H1 (cell line): ENCODE results near the gene ITGB8. TPM values are rescaled to one million over a fixed set of nuclear protein-coding genes. Genes with fewer than 3 reads are reported as not detected.

Experiments used
- CTCF ChIA-PET: fragments of 300-600 bp; sonication (Branson Sonifier 250); formaldehyde crosslinking; loops from one replicate; lab custom pipeline; 2021; ENCODE audit not compliant: partially characterized antibody; lab: Charles Lee
- POLR2A ChIA-PET: fragments of 300-600 bp; sonication (Branson Sonifier 250); formaldehyde crosslinking; loops from one replicate; lab custom pipeline; 2021; ENCODE audit warnings: inconsistent platforms; ENCODE audit not compliant: partially characterized antibody; lab: Charles Lee
- DNase-seq, 2 experiments: peaks; one replicate each; pipeline versions ENCODE4 v3.0.0 to v3.0.0-alpha.2; 2010 to 2022; ENCODE audit warnings: low spot score in 2 of 2, low read depth in 1 of 2, mixed read lengths in 1 of 2
- FAIRE-seq: peaks from 2 replicates; lab custom pipeline; 2011; peaks lifted over from hg19 to GRCh38; lab: Jason Lieb, UNC
- H2AFZ ChIP-seq: 2 replicates; pipeline ENCODE4 v1.8.1; 2012; ENCODE audit warnings: low read length, inconsistent platforms
- H2AK5ac ChIP-seq: 2 replicates; pipeline ENCODE4 v1.6.1; 2013; ENCODE audit warnings: low read depth, low read length
- H2BK120ac ChIP-seq: replicated peaks from 2 replicates; pipeline ENCODE3; 2013; ENCODE audit warnings: low read depth, low read length, inconsistent platforms
- H2BK12ac ChIP-seq: 2 replicates; pipeline ENCODE4 v1.6.1; 2013; ENCODE audit warnings: low read depth, low read length
- H2BK15ac ChIP-seq: 2 replicates; pipeline ENCODE4 v1.6.1; 2013; ENCODE audit warnings: low read length
- H2BK20ac ChIP-seq: 2 replicates; pipeline ENCODE4 v1.6.1; 2013; ENCODE audit warnings: low read length
- H2BK5ac ChIP-seq: 2 replicates; pipeline ENCODE4 v1.6.1; 2013; ENCODE audit warnings: low read depth, low read length
- H3K14ac ChIP-seq: 2 replicates; pipeline ENCODE4 v1.6.1; 2013; ENCODE audit warnings: inconsistent platforms; ENCODE audit not compliant: insufficient read length
- H3K18ac ChIP-seq: 2 replicates; pipeline ENCODE4 v1.6.1; 2013; ENCODE audit warnings: low read length; ENCODE audit errors: extremely low read depth
- H3K23ac ChIP-seq: 2 replicates; pipeline ENCODE4 v1.6.1; 2013; ENCODE audit warnings: inconsistent platforms; ENCODE audit not compliant: insufficient read length
- H3K23me2 ChIP-seq: 2 replicates; pipeline ENCODE4 v1.6.1; 2013; ENCODE audit warnings: low read depth, low read length
- H3K27ac ChIP-seq: 2 replicates; pipeline ENCODE4 v1.6.1; 2011; ENCODE audit warnings: low read depth, low read length, inconsistent platforms
- H3K27me3 ChIP-seq, 4 experiments: replicated peaks in 1 of 4; 1 replicate in 1 of 4; 2 replicates in 3 of 4; pipeline versions ENCODE4 v1.6.1 to v1.8.1; 2011 to 2013; ENCODE audit warnings: low read length in 3 of 4, mild to moderate bottlenecking in 3 of 4, inconsistent platforms in 2 of 4, mixed read lengths in 2 of 4, moderate library complexity in 1 of 4; ENCODE audit not compliant: control insufficient read depth in 3 of 4, insufficient read depth in 3 of 4; ENCODE audit errors: extremely low read depth in 1 of 4
- H3K36me3 ChIP-seq, 4 experiments: 2 replicates each; pipeline versions ENCODE4 v1.6.1 to v1.8.1; 2011 to 2013; ENCODE audit warnings: mild to moderate bottlenecking in 4 of 4, low read length in 3 of 4, moderate library complexity in 2 of 4, control low read depth in 1 of 4, inconsistent platforms in 1 of 4; ENCODE audit not compliant: insufficient read depth in 4 of 4, control insufficient read depth in 2 of 4
- H3K4ac ChIP-seq: replicated peaks from 2 replicates; pipeline ENCODE3; 2013; ENCODE audit warnings: low read length, low read depth, mixed read lengths, inconsistent platforms; ENCODE audit not compliant: insufficient read length
- H3K4me1 ChIP-seq, 4 experiments: replicated peaks in 1 of 4; 1 replicate in 1 of 4; 2 replicates in 3 of 4; pipeline versions ENCODE4 v1.6.1 to v1.8.1; 2011 to 2013; ENCODE audit warnings: low read length in 3 of 4, inconsistent platforms in 2 of 4, mixed read lengths in 1 of 4; ENCODE audit not compliant: insufficient read depth in 4 of 4, control insufficient read depth in 3 of 4
- H3K4me2 ChIP-seq, 2 experiments: 2 replicates each; pipeline versions ENCODE4 v1.6.1 to v1.8.1; 2011 to 2013; ENCODE audit warnings: low read depth in 2 of 2, low read length in 2 of 2, control low read depth in 1 of 2, inconsistent platforms in 1 of 2, mild to moderate bottlenecking in 1 of 2; ENCODE audit not compliant: insufficient read depth in 1 of 2
- H3K4me3 ChIP-seq, 4 experiments: fragments of 200-600, 300-600 bp in 1 of 4; sonication (generic), shearing (Covaris generic), sonication (Bioruptor Twin) in 1 of 4; 2 replicates each; pipeline versions ENCODE4 v1.5.1 to v1.8.1; 2011 to 2016; ENCODE audit warnings: low read length in 4 of 4, low read depth in 3 of 4, control low read depth in 2 of 4, inconsistent platforms in 2 of 4, mild to moderate bottlenecking in 2 of 4, mixed read lengths in 1 of 4, moderate library complexity in 1 of 4; ENCODE audit not compliant: insufficient read depth in 2 of 4; ENCODE audit errors: extremely low read depth in 1 of 4
- H3K56ac ChIP-seq: replicated peaks from 2 replicates; pipeline ENCODE3; 2013; ENCODE audit warnings: low read depth, mild to moderate bottlenecking, mixed read lengths, low read length, inconsistent platforms; ENCODE audit not compliant: insufficient read length
- H3K79me1 ChIP-seq: 2 replicates; pipeline ENCODE4 v1.6.1; 2013; ENCODE audit warnings: low read depth, low read length, control low read depth
- H3K79me2 ChIP-seq, 2 experiments: 2 replicates each; pipeline versions ENCODE4 v1.6.1 to v1.8.1; 2012 to 2013; ENCODE audit warnings: low read length in 2 of 2, mild to moderate bottlenecking in 2 of 2, inconsistent platforms in 1 of 2; ENCODE audit not compliant: insufficient read depth in 2 of 2, control insufficient read depth in 1 of 2
- H3K9ac ChIP-seq, 4 experiments: replicated peaks in 1 of 4; 1 replicate in 1 of 4; 2 replicates in 3 of 4; pipeline versions ENCODE4 v1.6.1 to v1.8.1; 2011 to 2013; ENCODE audit warnings: low read depth in 3 of 4, low read length in 3 of 4, control low read depth in 2 of 4, mild to moderate bottlenecking in 2 of 4, moderate library complexity in 2 of 4, inconsistent platforms in 1 of 4; ENCODE audit errors: extremely low read depth in 1 of 4
- H3K9me3 ChIP-seq, 2 experiments: 2 replicates each; pipeline versions ENCODE4 v1.6.1 to v1.8.1; 2012 to 2013; ENCODE audit warnings: mild to moderate bottlenecking in 2 of 2, moderate library complexity in 2 of 2, control low read depth in 1 of 2, inconsistent platforms in 1 of 2, low read depth in 1 of 2, low read length in 1 of 2, mixed read lengths in 1 of 2; ENCODE audit not compliant: insufficient read depth in 2 of 2
- H4K20me1 ChIP-seq, 2 experiments: replicated peaks in 1 of 2; 2 replicates each; pipeline versions ENCODE3 to v1.8.1; 2011 to 2013; ENCODE audit warnings: inconsistent platforms in 2 of 2, low read length in 2 of 2, mild to moderate bottlenecking in 1 of 2; ENCODE audit not compliant: insufficient read depth in 2 of 2, control insufficient read depth in 1 of 2
- H4K5ac ChIP-seq: 2 replicates; pipeline ENCODE4 v1.6.1; 2013; ENCODE audit warnings: low read length, low read depth, mixed read lengths, inconsistent platforms; ENCODE audit not compliant: insufficient read length
- H4K8ac ChIP-seq: 2 replicates; pipeline ENCODE4 v1.8.0; 2013; ENCODE audit warnings: mild to moderate bottlenecking, moderate library complexity, low read length, inconsistent platforms; ENCODE audit not compliant: insufficient read depth; ENCODE audit errors: extremely low read depth
- H4K91ac ChIP-seq: replicated peaks from 2 replicates; pipeline ENCODE3; 2013; ENCODE audit warnings: low read length, mixed read lengths, inconsistent platforms; ENCODE audit not compliant: insufficient read length
- E2F6 ChIP-seq: IDR thresholded peaks from 2 replicates; pipeline ENCODE4 v1.6.1; 2012; ENCODE audit warnings: inconsistent platforms
- JUN ChIP-seq: IDR thresholded peaks from 2 replicates; pipeline ENCODE4 v1.6.1; 2011; ENCODE audit warnings: low read depth, mild to moderate bottlenecking, improper control_type of control experiment, low read length
- RNF2 ChIP-seq: fragments of 200-900, 300-1000 bp; sonication (generic); IDR thresholded peaks from 2 replicates; pipeline ENCODE4 v1.7.1; 2016; ENCODE audit warnings: borderline replicate concordance, low read depth, mild to moderate bottlenecking, antibody characterized with exemption, low read length; ENCODE audit not compliant: poor library complexity, severe bottlenecking; ENCODE audit errors: missing control alignments
- WGBS, 2 experiments: shearing (Covaris generic) in 1 of 2; methylation state at CpG; one replicate each; pipeline versions ENCODE4 v1.1.6 to v1.1.7; 2013 to 2015; ENCODE audit warnings: low lambda C conversion rate in 2 of 2, mixed read lengths in 2 of 2, inconsistent platforms in 1 of 2, low coverage in 1 of 2, missing lambda C conversion rate in 1 of 2; ENCODE audit not compliant: insufficient replicate concordance in 2 of 2, insufficient coverage in 1 of 2, insufficient read length in 1 of 2; ENCODE audit errors: extremely low coverage in 1 of 2, missing lambda C conversion rate in 1 of 2; 5-methylcytosine and 5-hydroxymethylcytosine counted together
- polyA plus RNA-seq, 7 experiments: library from polyadenylated mRNA; depleted of rRNA in 3 of 7; stranded (reverse) in 5 of 7; unstranded in 2 of 7; fragments of >200 nt in 5 of 7; fragments of 200-250 nt in 2 of 7; gene quantifications; 1 replicate in 5 of 7; 2 replicates in 1 of 7; 4 replicates in 1 of 7; pipeline versions ENCODE4 v1.2.1 to v1.2.3, GENCODE V29; 2011 to 2013; ENCODE audit warnings: missing spikeins in 2 of 7, mixed read lengths in 2 of 7
- total RNA-seq: library from RNA; stranded (reverse); fragmentation: NEBNext Ultra II Directional; extraction: Animal tissue kit (Norgen Biotek cat#: 25700); gene quantifications from 2 replicates; pipeline ENCODE4 v1.2.1, GENCODE V29; 2021

ITGB8 gene
- total and polyA plus RNA-seq, 2 of the 8 experiments (the other 6 are each of a cell fraction or from before 2014, with no cell fraction given), result 1.2 to 3.6 TPM

- TF ChIP-seq JUN (no peak), RNF2 (no peak), E2F6 (no peak)
- TF ChIP-seq, all 59 proteins: peak for 0
- no peaks in the 10 kb centered on the region for H3K9me3 ChIP-seq
- POLR2A ChIA-PET, result no interaction called here
Measured at GRCh38 chr7:20287317-20287716, 43.4 kb upstream of the ITGB8 start.

More at GRCh38 chr7:20287317-20287716, 43.4 kb upstream of the ITGB8 start:
- FAIRE-seq (no peak), DNase-seq (no peak)
- H3K14ac ChIP-seq, result no peak overlapping the region
- no peak overlapping the region for H4K5ac ChIP-seq
- no peak overlapping the region for H2BK5ac ChIP-seq
- H3K27me3 ChIP-seq, result no peaks in the 10 kb centered on the region
- H2BK12ac ChIP-seq, result no peak overlapping the region
- H3K9ac ChIP-seq, result no peak overlapping the region
- H4K8ac ChIP-seq, result no peak overlapping the region
- no peak overlapping the region for H3K4me2 ChIP-seq
- no peak overlapping the region for H2BK120ac ChIP-seq
- H2BK15ac ChIP-seq, result no peak overlapping the region
- no peak overlapping the region for H2AK5ac ChIP-seq
- H4K91ac ChIP-seq, result no peak overlapping the region
- no peak overlapping the region for H3K4ac ChIP-seq
- H3K36me3 ChIP-seq, result no peaks in the 10 kb centered on the region
- CTCF ChIA-PET, result interaction anchor here (1.6 kb wide), 1 partner anchor 75 kb away, joined by 3 read pairs; no protein-coding TSS in a partner anchor
- H3K56ac ChIP-seq, result no peak overlapping the region
- no peaks in the 10 kb centered on the region for H3K79me2 ChIP-seq
- no peaks in the 10 kb centered on the region for H3K79me1 ChIP-seq
- no peak overlapping the region for H2BK20ac ChIP-seq
- no peaks in the 10 kb centered on the region for H3K4me1 ChIP-seq
- H4K20me1 ChIP-seq, result no peaks in the 10 kb centered on the region
- H3K27ac ChIP-seq, result no peak overlapping the region
- WGBS, 2 experiments, result 91% methylated on average over 2 of the region's 2 CpGs; no CpG with 5 or more reads in 1 of the 2 experiments
- no peaks in the 10 kb centered on the region for H3K23me2 ChIP-seq
- no peak overlapping the region for H3K4me3 ChIP-seq
- no peak overlapping the region for H3K23ac ChIP-seq
- H2AFZ ChIP-seq, result no peak overlapping the region
- H3K18ac ChIP-seq, result no peak overlapping the region
